Epidermal melanocyte (primary cell): ENCODE data around the gene FUT7.
"Not testable (repeated sequence)": the region's sequence is repeated elsewhere in the genome, so short reads cannot be mapped to it uniquely, and the experiment has no call there.

Source experiments
- DNase-seq: peaks from one replicate; pipeline ENCODE4 v3.0.0; 2011; ENCODE audit warnings: low spot score; ENCODE audit not compliant: insufficient read length

The FUT7 gene

GRCh38 chr9:137033481-137033880 is 1.6 kb upstream of the FUT7 start:
- not testable (repeated sequence) for DNase-seq

- DNase-seq: no peak
Observed at GRCh38 chr9:137032858-137033257, 970 bp upstream of the FUT7 start.

- no peak for DNase-seq
Observed at GRCh38 chr9:137030538-137031527, 1.1 kb downstream of the FUT7 start.

GRCh38 chr9:137030006-137030405 is 1.9 kb downstream of the FUT7 start:
- DNase-seq: no peak

- DNase-seq: no peak
Observed at GRCh38 chr9:137029058-137029936, 2.6 kb downstream of the FUT7 start.

GRCh38 chr9:137028263-137029057 is 3.4 kb downstream of the FUT7 start:
- no peak for DNase-seq

GRCh38 chr9:137027369-137028262 is 4.3 kb downstream of the FUT7 start, which contains the start of gene ABCA2:
Gene ABCA2, minus strand, starts transcription at chr9:137028237. Its CDS starts 97 bp downstream, at chr9:137028140.
- DNase-seq: no peak

GRCh38 chr9:137026828-137027227 is 5.1 kb downstream of the FUT7 start:
- DNase-seq: no peak

GRCh38 chr9:137026384-137026783 is 5.5 kb downstream of the FUT7 start:
- no peak for DNase-seq

GRCh38 chr9:137025517-137025966 is 6.3 kb downstream of the FUT7 start:
- no peak for DNase-seq

- no peak for DNase-seq
Observed at GRCh38 chr9:137023583-137023991, 8.3 kb downstream of the FUT7 start.

GRCh38 chr9:137023157-137023556 is 8.7 kb downstream of the FUT7 start:
- DNase-seq: no peak

GRCh38 chr9:137022662-137023008 is 9.3 kb downstream of the FUT7 start:
- DNase-seq: no peak

GRCh38 chr9:137021979-137022661 is 9.8 kb downstream of the FUT7 start:
- DNase-seq: no peak

GRCh38 chr9:137021568-137021978 is 10.3 kb downstream of the FUT7 start:
- no peak for DNase-seq

- DNase-seq: no peak
Observed at GRCh38 chr9:137020771-137021567, 10.9 kb downstream of the FUT7 start.

- no peak for DNase-seq
Observed at GRCh38 chr9:137019891-137020683, 11.8 kb downstream of the FUT7 start.
